ENCODE data around the gene CETP. TPM values are rescaled to one million over a fixed set of nuclear protein-coding genes. Genes with fewer than 3 reads are reported as not detected.
A peak's percentile ranks its signal among the peaks of the same experiment; 100 is the strongest.
"Not testable (repeated sequence)": the region's sequence is repeated elsewhere in the genome, so short reads cannot be mapped to it uniquely, and the experiment has no call there.

The CETP gene
- total RNA-seq, 1 experiment from 2014 or later, result not detected

DNA sequence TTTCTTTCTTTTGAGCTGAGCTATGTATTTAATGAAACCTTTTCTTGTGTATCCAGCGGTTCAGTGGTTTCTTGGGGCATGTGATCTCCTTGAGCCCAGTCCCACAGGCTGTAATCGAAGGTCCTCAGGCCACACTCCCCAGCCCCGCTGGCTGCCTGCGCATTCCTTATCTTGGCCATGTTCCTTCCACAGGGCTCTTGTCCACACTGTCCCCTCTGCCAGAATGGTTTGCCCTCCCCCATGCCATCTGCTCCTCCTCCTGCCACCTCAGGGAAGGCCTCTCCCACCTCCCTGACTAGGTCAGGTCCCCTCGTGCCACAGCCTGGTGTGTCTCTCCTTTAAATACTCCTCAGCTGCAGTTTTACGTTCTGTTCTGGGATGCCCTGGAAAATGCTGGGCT, 15.5 kb downstream of the CETP start:
- no peaks in the 10 kb centered on the region; the same call in 1 of the 2 replicates for H3K27me3 ChIP-seq (ENCODE audit: control insufficient read depth, insufficient read depth, low read length)
- no peak overlapping the region for H3K4me3 ChIP-seq (ENCODE audit: insufficient read depth, low read depth, low read length)
- DNase-seq, result peak; percentile 13
- no peaks in the 10 kb centered on the region for H3K36me3 ChIP-seq (replicated peaks; ENCODE audit: control insufficient read depth, insufficient read depth, low read length)

DNA sequence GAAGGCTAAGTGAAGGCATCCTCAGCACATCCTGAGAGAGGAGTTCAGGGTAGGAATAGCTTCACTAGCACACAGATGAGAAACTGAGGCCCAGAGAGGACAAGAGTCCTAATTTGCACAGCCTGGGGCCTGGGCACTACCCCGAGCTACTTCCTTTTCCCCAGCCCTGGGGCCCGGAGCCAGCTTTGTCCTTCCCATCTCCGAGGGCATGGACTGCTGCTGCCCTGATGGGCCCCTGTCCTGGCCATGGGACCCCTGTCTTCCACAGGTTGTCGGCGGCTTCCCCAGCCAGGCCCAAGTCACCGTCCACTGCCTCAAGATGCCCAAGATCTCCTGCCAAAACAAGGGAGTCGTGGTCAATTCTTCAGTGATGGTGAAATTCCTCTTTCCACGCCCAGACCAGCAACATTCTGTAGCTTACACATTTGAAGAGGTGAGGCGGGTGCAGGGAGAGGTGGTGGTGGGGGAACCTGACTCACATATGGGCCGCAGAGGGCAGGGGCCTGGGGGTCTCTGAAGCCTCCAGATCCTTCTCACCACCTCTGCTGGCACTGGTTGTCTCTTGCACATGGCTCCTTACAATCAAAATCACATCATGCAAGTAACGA, 16.2 kb downstream of the CETP start:
- no peaks in the 10 kb centered on the region for H3K36me3 ChIP-seq (replicated peaks; ENCODE audit: control insufficient read depth, insufficient read depth, low read length)
- DNase-seq, result peak; percentile 10
- no peak overlapping the region for H3K4me3 ChIP-seq (ENCODE audit: insufficient read depth, low read depth, low read length)
- H3K27me3 ChIP-seq (ENCODE audit: control insufficient read depth, insufficient read depth, low read length), result no peaks in the 10 kb centered on the region; the same call in 1 of the 2 replicates

GRCh38 chr16:56980201-56980535, 18.4 kb downstream of the CETP start:
- H3K36me3 ChIP-seq (replicated peaks; ENCODE audit: control insufficient read depth, insufficient read depth, low read length), result no peaks in the 10 kb centered on the region
- H3K27me3 ChIP-seq (ENCODE audit: control insufficient read depth, insufficient read depth, low read length), result no peaks in the 10 kb centered on the region; the same call in 1 of the 2 replicates
- no peak overlapping the region for H3K4me3 ChIP-seq (ENCODE audit: insufficient read depth, low read depth, low read length)
- no peak for DNase-seq

DNA sequence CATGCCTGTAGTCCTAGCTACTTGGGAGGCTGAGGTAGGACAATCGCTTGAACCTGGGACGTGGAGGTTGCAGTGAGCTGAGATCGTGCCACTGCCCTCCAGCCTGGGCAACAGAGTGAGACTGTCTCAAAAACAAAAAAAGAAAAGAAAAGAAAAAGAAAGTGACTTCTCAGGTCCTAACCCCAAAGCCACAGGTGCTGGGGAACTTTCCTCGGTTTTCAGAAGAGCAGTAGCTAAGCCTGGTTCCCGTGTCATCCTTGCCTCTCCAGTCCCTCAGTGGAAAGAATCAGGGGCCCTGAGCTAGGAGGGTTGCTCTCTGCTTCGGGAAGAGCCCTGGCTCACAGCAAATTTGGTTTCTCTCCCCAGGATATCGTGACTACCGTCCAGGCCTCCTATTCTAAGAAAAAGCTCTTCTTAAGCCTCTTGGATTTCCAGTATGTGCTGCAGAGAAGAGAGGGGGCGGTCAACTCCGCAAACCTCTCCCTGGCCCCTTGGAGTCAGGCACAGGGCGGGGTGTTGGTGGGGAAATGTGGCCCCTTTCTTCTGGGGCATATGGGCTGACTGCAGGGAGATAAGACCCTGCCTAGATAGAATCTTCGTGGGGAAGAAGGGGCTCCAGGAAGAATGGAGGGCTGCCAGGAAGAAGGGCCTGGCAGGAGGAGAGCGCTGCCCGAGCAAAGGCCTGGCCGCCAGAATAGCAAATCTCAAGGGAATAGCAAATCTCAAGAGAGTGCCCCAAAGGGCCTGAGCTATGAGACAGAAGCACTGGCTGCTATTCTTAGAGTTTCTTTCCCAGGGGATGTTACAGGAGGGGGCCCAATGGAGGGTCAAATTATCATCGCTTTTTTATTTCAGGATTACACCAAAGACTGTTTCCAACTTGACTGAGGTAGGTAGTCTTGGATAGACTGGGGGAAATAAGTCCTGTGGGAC, 19.3 kb downstream of the CETP start:
- Histone ChIP-seq H3K36me3 (replicated peaks; ENCODE audit: control insufficient read depth, insufficient read depth, low read length) (no peaks in the 10 kb centered on the region), H3K27me3 (ENCODE audit: control insufficient read depth, insufficient read depth, low read length) (no peaks in the 10 kb centered on the region; the same call in 1 of the 2 replicates), H3K4me3 (ENCODE audit: insufficient read depth, low read depth, low read length) (no peak overlapping the region)
- no peak for DNase-seq

DNA sequence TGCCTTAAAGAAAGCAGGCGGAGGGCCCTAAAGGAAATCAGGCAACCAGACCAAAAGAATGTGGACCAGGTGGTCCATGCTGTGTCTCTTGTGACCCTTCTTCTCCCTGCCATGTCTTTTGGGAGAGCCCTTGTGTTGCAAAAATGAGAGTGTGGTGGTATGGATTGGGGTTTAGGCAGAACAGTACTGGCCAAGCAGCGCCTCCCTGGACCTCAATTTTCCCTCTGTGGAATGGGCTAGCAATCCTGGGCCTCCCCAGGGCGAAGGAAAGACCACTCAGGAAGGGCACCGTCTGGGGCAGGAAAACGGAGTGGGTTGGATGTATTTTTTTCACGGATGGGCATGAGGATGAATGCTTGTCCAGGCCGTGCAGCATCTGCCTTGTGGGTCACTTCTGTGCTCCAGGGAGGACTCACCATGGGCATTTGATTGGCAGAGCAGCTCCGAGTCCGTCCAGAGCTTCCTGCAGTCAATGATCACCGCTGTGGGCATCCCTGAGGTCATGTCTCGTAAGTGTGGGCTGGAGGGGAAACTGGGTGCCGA, 20.1 kb downstream of the CETP start:
- Histone ChIP-seq H3K4me3 (ENCODE audit: insufficient read depth, low read depth, low read length) (no peak overlapping the region), H3K36me3 (replicated peaks; ENCODE audit: control insufficient read depth, insufficient read depth, low read length) (no peaks in the 10 kb centered on the region), H3K27me3 (ENCODE audit: control insufficient read depth, insufficient read depth, low read length) (no peaks in the 10 kb centered on the region; the same call in 1 of the 2 replicates)
- no peak for DNase-seq

DNA sequence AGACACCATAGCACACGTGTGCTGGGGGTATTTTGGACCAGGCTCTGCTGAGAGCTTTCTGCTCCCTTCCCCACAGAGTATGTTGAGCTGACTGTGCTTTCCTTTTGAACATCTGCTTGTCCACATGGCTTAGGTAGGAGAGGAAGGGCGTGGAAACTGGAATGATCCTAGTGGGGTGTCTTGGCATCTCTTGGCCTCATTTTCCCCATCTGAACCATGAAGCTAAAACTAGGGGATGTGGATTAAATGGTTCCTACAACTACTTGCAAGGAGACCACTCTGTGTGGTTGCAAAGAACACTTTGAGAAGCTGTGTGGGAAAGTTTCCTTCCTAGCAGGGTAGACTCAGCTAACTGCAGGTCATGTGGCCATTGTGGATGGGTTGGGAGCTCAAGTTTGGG, 20.9 kb downstream of the CETP start:
- H3K36me3 ChIP-seq (replicated peaks; ENCODE audit: control insufficient read depth, insufficient read depth, low read length), result no peaks in the 10 kb centered on the region
- H3K27me3 ChIP-seq (ENCODE audit: control insufficient read depth, insufficient read depth, low read length), result peaks cover 2% of the 10 kb centered on the region; the same call in 1 of the 2 replicates
- peak; percentile 12 for DNase-seq
- H3K4me3 ChIP-seq (ENCODE audit: insufficient read depth, low read depth, low read length), result no peak overlapping the region

- Histone ChIP-seq H3K27me3 (ENCODE audit: control insufficient read depth, insufficient read depth, low read length) (peaks cover 7% of the 10 kb centered on the region), H3K36me3 (replicated peaks; ENCODE audit: control insufficient read depth, insufficient read depth, low read length) (no peaks in the 10 kb centered on the region), H3K4me3 (ENCODE audit: insufficient read depth, low read depth, low read length) (no peak overlapping the region)
- DNase-seq, result peak; percentile 46
Measured at GRCh38 chr16:56983211-56983751, 21.5 kb downstream of the CETP start.

DNA sequence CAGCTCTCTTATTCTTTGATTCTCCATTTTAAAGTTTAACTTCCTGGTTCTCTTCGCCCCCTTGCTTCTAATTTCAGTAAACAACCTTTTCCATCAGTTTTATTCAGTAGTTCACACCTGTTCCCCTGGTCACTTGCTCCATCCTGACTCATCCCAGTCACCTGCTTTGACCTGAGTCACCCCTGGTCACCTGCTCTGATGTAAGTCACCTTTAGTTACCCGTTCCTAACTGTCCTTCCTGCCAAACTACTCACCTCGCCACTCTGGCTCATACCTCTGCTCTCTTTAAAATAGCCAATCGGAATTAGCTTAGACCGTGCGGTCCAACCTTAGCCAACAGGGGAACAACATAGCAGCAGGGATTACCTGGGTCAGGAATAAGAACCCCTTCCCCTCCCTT, 22.9 kb downstream of the CETP start:
- H3K27me3 ChIP-seq (ENCODE audit: control insufficient read depth, insufficient read depth, low read length), result peaks cover 21% of the 10 kb centered on the region
- H3K36me3 ChIP-seq (replicated peaks; ENCODE audit: control insufficient read depth, insufficient read depth, low read length), result no peaks in the 10 kb centered on the region
- no peak overlapping the region for H3K4me3 ChIP-seq (ENCODE audit: insufficient read depth, low read depth, low read length)
- DNase-seq, result no peak

DNA sequence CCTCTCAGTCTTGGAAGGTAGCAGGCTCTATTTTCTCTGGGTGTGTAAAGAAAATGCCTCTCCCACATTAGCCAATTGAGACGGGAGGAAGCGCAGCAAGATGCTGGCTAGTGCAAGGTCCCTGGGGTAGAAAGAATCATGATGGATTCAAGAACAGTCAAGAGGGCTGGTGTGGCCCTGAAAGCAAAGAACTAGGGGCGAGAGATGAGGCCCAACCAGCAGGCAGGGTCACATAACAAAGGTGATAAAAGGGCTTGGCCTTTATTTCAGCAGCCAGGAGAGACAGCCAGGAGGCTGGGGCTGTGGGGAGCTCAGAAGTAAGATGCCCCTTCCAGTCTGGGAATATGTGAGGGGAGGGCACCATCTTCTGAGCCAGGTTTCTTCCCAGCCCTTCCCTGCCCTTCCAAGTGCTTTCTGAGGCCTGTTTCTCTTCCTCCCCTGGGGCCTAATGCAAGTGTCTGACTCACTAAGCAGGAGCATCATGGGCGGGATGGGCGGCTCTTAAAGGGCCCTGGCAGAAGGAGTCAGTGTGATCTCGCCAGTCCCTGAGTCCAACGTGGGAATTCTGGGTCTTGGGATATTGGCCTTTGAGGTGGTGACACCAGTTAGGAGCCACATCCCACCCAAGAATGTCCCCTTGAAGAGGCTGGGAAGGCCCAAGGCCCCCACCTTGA, 23.7 kb downstream of the CETP start:
- H3K36me3 ChIP-seq (replicated peaks; ENCODE audit: control insufficient read depth, insufficient read depth, low read length), result no peaks in the 10 kb centered on the region
- peak; percentile 47 for DNase-seq
- H3K4me3 ChIP-seq (ENCODE audit: insufficient read depth, low read depth, low read length), result no peak overlapping the region
- peaks cover 28% of the 10 kb centered on the region for H3K27me3 ChIP-seq (ENCODE audit: control insufficient read depth, insufficient read depth, low read length)

DNA sequence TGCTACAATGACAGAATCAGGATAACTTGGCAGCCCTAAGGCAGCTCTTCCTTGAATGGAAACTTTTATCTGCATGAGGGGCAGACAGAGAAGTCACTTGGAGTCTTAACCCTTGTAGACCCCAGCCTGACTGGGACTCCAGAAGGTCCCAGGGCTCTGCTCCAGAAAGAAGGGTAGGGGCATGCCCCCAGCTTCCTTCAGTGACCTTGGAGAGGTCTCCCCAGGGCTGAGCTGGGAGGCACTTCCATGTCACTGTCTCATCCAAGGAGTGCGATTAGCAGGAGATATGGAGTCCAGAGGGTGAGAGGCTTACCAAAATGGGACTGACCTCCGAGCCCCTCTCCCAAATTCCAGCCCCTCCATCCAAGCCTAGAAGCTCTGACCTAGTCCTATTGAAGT, 24.2 kb downstream of the CETP start:
- peaks cover 33% of the 10 kb centered on the region for H3K27me3 ChIP-seq (ENCODE audit: control insufficient read depth, insufficient read depth, low read length)

DNA sequence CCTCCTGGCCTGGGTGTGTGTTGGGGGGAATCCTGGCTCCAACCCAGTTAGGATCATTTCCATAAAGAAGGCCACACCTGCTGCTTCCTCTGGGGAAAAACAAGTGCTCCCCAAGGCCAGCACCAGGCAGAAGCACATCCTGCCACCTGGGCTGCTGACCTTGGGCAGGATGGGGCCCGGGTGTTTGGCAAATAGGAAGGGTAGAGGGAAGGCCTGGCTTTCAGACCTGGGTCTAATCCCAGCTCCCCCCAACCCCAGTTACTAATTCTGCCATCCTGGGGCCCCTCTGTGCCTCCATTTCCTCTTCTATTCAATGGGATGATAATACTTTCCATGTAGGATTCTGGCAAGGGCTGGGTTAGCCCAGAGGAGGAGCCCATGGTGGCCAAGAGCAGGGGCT, 24.6 kb downstream of the CETP start:
- H3K36me3 ChIP-seq (replicated peaks; ENCODE audit: control insufficient read depth, insufficient read depth, low read length), result no peaks in the 10 kb centered on the region
- no peak overlapping the region for H3K4me3 ChIP-seq (ENCODE audit: insufficient read depth, low read depth, low read length)
- H3K27me3 ChIP-seq (ENCODE audit: control insufficient read depth, insufficient read depth, low read length), result peaks cover 35% of the 10 kb centered on the region
- DNase-seq, result no peak

More for the DNA sequence above, 24.2 kb downstream of the CETP start:
- Histone ChIP-seq H3K36me3 (replicated peaks; ENCODE audit: control insufficient read depth, insufficient read depth, low read length) (no peaks in the 10 kb centered on the region), H3K4me3 (ENCODE audit: insufficient read depth, low read depth, low read length) (no peak overlapping the region)
- DNase-seq, result peak; percentile 19

GRCh38 chr16:56986908-56987307, 25.2 kb downstream of the CETP start:
- H3K4me3 ChIP-seq (ENCODE audit: insufficient read depth, low read depth, low read length); DNase-seq; H3K36me3 ChIP-seq (replicated peaks; ENCODE audit: control insufficient read depth, insufficient read depth, low read length): not testable (repeated sequence)
- peaks cover 35% of the 10 kb centered on the region for H3K27me3 ChIP-seq (ENCODE audit: control insufficient read depth, insufficient read depth, low read length)

DNA sequence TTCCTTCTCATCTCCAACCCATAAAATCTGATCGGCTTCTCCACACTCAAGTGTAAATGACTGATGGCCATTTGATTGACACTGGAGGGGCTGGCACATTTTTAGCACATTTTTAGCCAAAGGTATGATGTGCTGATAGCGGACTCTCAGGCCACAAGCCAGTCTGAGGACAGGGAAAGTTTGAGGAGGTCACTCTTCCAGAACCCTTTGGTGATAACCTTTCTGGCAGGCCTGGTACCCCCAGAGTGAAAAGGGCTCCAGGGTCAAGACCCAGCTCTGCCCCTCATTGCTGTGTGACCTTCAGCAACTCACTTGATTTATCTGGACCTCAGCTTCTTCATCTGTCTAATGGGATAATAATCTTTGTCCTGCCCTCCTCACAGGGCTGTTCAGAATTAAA, 25.9 kb downstream of the CETP start:
- no peak overlapping the region for H3K4me3 ChIP-seq (ENCODE audit: insufficient read depth, low read depth, low read length)
- no peaks in the 10 kb centered on the region for H3K36me3 ChIP-seq (replicated peaks; ENCODE audit: control insufficient read depth, insufficient read depth, low read length)
- peaks cover 35% of the 10 kb centered on the region for H3K27me3 ChIP-seq (ENCODE audit: control insufficient read depth, insufficient read depth, low read length)
- peak; percentile 18 for DNase-seq

Data from H7 (cell line).